ENCODE results near the gene METTL16.
"Not testable (repeated sequence)": the region's sequence is repeated elsewhere in the genome, so short reads cannot be mapped to it uniquely, and the experiment has no call there.

DNA sequence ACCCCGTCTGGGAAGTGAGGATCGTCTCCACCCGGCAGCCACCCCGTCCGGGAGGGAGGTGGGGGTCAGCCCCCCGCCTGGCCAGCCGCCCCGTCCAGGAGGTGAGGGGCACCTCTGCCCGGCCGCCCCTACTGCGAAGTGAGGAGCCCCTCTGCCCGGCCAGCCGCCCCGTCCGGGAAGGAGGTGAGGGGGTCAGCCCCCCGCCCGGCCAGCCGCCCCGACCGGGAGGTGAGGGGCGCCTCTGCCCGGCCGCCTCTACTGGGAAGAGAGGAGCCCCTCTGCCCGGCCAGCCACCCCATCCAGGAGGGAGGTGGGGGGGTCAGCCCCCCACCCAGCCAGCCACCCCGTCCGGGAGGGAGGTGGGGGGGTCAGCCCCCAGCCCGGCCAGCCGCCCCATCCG is 4.7 kb downstream of the METTL16 start:
- TF ChIP-seq ZNF274 (IDR thresholded peaks at IDR 0.05; ENCODE audit: borderline replicate concordance, low read depth, low read length); NR2C2 (CRISPR knock-in tag; IDR thresholded peaks at IDR 0.05); NR2C2 (tag; IDR thresholded peaks at IDR 0.05); ZNF77 (CRISPR knock-in tag; IDR thresholded peaks at IDR 0.05); ZNF699 (CRISPR knock-in tag; IDR thresholded peaks at IDR 0.05; ENCODE audit: insufficient replicate concordance); CAMTA2 (CRISPR knock-in tag; conservative IDR thresholded peaks at IDR 0.05); ZNF133 (CRISPR knock-in tag; IDR thresholded peaks at IDR 0.05); EP300 (IDR thresholded peaks at IDR 0.05; ENCODE audit: low read length): not testable (repeated sequence)
- TF ChIP-seq, protein P1, sequence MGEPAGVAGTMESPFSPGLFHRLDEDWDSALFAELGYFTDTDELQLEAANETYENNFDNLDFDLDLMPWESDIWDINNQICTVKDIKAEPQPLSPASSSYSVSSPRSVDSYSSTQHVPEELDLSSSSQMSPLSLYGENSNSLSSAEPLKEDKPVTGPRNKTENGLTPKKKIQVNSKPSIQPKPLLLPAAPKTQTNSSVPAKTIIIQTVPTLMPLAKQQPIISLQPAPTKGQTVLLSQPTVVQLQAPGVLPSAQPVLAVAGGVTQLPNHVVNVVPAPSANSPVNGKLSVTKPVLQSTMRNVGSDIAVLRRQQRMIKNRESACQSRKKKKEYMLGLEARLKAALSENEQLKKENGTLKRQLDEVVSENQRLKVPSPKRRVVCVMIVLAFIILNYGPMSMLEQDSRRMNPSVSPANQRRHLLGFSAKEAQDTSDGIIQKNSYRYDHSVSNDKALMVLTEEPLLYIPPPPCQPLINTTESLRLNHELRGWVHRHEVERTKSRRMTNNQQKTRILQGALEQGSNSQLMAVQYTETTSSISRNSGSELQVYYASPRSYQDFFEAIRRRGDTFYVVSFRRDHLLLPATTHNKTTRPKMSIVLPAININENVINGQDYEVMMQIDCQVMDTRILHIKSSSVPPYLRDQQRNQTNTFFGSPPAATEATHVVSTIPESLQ (CRISPR knock-in tag; IDR thresholded peaks at IDR 0.05) = not testable (repeated sequence)
- TF ChIP-seq, protein P2, sequence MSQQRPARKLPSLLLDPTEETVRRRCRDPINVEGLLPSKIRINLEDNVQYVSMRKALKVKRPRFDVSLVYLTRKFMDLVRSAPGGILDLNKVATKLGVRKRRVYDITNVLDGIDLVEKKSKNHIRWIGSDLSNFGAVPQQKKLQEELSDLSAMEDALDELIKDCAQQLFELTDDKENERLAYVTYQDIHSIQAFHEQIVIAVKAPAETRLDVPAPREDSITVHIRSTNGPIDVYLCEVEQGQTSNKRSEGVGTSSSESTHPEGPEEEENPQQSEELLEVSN (IDR thresholded peaks at IDR 0.05; ENCODE audit: borderline replicate concordance in 1 of 2, extremely low read depth in 1 of 2, insufficient read depth in 1 of 2, insufficient read length in 1 of 2, low read depth in 1 of 2, low read length in 1 of 2, poor library complexity in 1 of 2, severe bottlenecking in 1 of 2) = not testable (repeated sequence)
- TF ChIP-seq, protein P3, sequence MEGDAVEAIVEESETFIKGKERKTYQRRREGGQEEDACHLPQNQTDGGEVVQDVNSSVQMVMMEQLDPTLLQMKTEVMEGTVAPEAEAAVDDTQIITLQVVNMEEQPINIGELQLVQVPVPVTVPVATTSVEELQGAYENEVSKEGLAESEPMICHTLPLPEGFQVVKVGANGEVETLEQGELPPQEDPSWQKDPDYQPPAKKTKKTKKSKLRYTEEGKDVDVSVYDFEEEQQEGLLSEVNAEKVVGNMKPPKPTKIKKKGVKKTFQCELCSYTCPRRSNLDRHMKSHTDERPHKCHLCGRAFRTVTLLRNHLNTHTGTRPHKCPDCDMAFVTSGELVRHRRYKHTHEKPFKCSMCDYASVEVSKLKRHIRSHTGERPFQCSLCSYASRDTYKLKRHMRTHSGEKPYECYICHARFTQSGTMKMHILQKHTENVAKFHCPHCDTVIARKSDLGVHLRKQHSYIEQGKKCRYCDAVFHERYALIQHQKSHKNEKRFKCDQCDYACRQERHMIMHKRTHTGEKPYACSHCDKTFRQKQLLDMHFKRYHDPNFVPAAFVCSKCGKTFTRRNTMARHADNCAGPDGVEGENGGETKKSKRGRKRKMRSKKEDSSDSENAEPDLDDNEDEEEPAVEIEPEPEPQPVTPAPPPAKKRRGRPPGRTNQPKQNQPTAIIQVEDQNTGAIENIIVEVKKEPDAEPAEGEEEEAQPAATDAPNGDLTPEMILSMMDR (IDR thresholded peaks at IDR 0.05 in 2 of 3, conservative IDR thresholded peaks at IDR 0.05 in 1 of 3; ENCODE audit: insufficient read depth in 2 of 3, low read depth in 1 of 3, low read length in 3 of 3) = not testable (repeated sequence)
- TF ChIP-seq, protein P4, sequence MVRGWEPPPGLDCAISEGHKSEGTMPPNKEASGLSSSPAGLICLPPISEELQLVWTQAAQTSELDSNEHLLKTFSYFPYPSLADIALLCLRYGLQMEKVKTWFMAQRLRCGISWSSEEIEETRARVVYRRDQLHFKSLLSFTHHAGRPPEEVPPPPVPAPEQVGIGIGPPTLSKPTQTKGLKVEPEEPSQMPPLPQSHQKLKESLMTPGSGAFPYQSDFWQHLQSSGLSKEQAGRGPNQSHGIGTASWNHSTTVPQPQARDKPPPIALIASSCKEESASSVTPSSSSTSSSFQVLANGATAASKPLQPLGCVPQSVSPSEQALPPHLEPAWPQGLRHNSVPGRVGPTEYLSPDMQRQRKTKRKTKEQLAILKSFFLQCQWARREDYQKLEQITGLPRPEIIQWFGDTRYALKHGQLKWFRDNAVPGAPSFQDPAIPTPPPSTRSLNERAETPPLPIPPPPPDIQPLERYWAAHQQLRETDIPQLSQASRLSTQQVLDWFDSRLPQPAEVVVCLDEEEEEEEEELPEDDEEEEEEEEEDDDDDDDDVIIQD (CRISPR knock-in tag; IDR thresholded peaks at IDR 0.05) = not testable (repeated sequence)

Data from K562 (cell line).